Measurements from ENCODE around the gene MAML1. TPM values are rescaled to one million over a fixed set of nuclear protein-coding genes. Genes with fewer than 3 reads are reported as not detected.

The MAML1 gene
- polyA plus RNA-seq, 1 donor from 2014 or later, result 6.8 TPM

DNA sequence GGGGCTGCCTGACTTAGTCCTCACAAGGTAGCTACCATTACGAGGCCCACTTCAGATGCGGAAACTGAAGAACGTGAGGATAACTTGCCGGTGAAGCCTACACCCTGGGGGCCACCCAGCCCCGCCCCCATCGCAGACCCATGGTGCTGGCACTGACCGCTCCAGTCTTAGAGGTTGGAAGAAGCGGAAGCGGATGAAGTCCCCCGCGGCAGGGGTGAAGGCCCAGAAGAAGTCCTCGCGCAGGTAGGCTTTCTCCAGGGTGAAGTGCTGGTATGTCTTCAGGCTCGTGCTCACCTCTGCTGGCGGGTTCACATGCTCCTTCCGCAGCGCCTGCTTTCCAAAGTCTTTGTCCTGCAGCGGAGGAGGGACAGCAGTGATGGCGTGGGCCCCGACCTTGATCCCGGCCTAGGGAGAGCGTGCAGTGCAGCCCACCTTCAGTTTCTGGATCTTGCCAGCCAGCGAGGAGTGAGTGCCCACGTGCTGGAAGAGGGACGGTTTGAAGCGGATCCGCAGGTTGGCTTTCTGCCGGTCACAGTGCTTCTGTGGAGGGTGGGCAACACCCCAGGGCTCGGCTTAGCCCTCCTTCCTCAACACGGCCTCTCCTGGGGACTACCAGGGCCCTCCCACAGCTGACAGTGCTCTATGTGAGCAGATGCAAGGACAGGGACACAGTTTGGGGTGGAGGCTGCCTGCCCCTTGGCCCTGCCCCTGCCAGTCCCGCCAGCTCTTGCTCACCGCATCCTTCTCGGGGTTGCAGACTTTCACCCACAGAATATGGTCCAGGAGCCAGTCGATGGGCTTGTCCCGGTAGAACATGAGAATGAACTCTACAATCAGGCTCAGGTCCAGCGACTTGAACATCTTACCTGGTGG lies 66.4 kb downstream of the MAML1 start:
- H3K36me3 ChIP-seq (ENCODE audit: insufficient read depth, low read length), result no peaks in the 10 kb centered on the region

GRCh38 chr5:179799644-179799973 lies 67.0 kb downstream of the MAML1 start:
- no peak overlapping the region for H3K4me3 ChIP-seq (ENCODE audit: low read length)
- H2AFZ ChIP-seq (ENCODE audit: low read depth, low read length), result no peak overlapping the region
- no peaks in the 10 kb centered on the region for H4K20me1 ChIP-seq (ENCODE audit: insufficient read depth)
- no peaks in the 10 kb centered on the region for H3K79me2 ChIP-seq (replicated peaks; ENCODE audit: insufficient read depth, low read length)
- H3K4me2 ChIP-seq (ENCODE audit: low read length), result no peak overlapping the region
- no peaks in the 10 kb centered on the region for H3K36me3 ChIP-seq (ENCODE audit: insufficient read depth, low read length)
- H3K9me2 ChIP-seq (ENCODE audit: insufficient read depth, low read length), result no peaks in the 10 kb centered on the region
- TF ChIP-seq TAF1 (IDR thresholded peaks at IDR 0.05; ENCODE audit: low read depth) (no peak), EP300 (conservative IDR thresholded peaks at IDR 0.05; ENCODE audit: poor library complexity, severe bottlenecking) (no peak), REST (IDR thresholded peaks at IDR 0.05; ENCODE audit: borderline replicate concordance) (no peak), MXI1 (conservative IDR thresholded peaks at IDR 0.05; ENCODE audit: poor library complexity, severe bottlenecking) (no peak), RAD21 (conservative IDR thresholded peaks at IDR 0.05) (no peak), POLR2AphosphoS5 (IDR thresholded peaks at IDR 0.05) (no peak), EZH2 (IDR thresholded peaks at IDR 0.05; ENCODE audit: borderline replicate concordance, insufficient read depth, low read length, poor library complexity, severe bottlenecking) (no peak), SMC3 (conservative IDR thresholded peaks at IDR 0.05; ENCODE audit: poor library complexity) (no peak)
- TF ChIP-seq, protein P1, sequence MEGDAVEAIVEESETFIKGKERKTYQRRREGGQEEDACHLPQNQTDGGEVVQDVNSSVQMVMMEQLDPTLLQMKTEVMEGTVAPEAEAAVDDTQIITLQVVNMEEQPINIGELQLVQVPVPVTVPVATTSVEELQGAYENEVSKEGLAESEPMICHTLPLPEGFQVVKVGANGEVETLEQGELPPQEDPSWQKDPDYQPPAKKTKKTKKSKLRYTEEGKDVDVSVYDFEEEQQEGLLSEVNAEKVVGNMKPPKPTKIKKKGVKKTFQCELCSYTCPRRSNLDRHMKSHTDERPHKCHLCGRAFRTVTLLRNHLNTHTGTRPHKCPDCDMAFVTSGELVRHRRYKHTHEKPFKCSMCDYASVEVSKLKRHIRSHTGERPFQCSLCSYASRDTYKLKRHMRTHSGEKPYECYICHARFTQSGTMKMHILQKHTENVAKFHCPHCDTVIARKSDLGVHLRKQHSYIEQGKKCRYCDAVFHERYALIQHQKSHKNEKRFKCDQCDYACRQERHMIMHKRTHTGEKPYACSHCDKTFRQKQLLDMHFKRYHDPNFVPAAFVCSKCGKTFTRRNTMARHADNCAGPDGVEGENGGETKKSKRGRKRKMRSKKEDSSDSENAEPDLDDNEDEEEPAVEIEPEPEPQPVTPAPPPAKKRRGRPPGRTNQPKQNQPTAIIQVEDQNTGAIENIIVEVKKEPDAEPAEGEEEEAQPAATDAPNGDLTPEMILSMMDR (IDR thresholded peaks at IDR 0.05; ENCODE audit: poor library complexity, severe bottlenecking), result no peak
- no peaks in the 10 kb centered on the region for H3K27me3 ChIP-seq (ENCODE audit: insufficient read depth, low read depth, low read length)
- H3K27ac ChIP-seq (ENCODE audit: low read length), result no peak overlapping the region
- H3K9me3 ChIP-seq (ENCODE audit: low read length), result no peaks in the 10 kb centered on the region
- H3F3A ChIP-seq (ENCODE audit: insufficient read depth, low read length, poor library complexity, severe bottlenecking), result no peaks in the 10 kb centered on the region
- no peak overlapping the region for H3K9ac ChIP-seq (ENCODE audit: low read length)

More for the DNA sequence above, 66.4 kb downstream of the MAML1 start:
- H3F3A ChIP-seq (ENCODE audit: insufficient read depth, low read length, poor library complexity, severe bottlenecking), result no peaks in the 10 kb centered on the region
- H2AFZ ChIP-seq (ENCODE audit: low read depth, low read length), result no peak overlapping the region
- no peaks in the 10 kb centered on the region for H3K79me2 ChIP-seq (replicated peaks; ENCODE audit: insufficient read depth, low read length)
- H3K9ac ChIP-seq (ENCODE audit: low read length), result no peak overlapping the region
- H3K9me3 ChIP-seq (ENCODE audit: low read length), result no peaks in the 10 kb centered on the region
- no peak for TF ChIP-seq RAD21 (conservative IDR thresholded peaks at IDR 0.05)
- no peak for TF ChIP-seq EZH2 (IDR thresholded peaks at IDR 0.05; ENCODE audit: borderline replicate concordance, insufficient read depth, low read length, poor library complexity, severe bottlenecking)
- TF ChIP-seq TAF1 (IDR thresholded peaks at IDR 0.05; ENCODE audit: low read depth), result no peak
- TF ChIP-seq, protein P1 (IDR thresholded peaks at IDR 0.05; ENCODE audit: poor library complexity, severe bottlenecking), result no peak
- no peak for TF ChIP-seq SMC3 (conservative IDR thresholded peaks at IDR 0.05; ENCODE audit: poor library complexity)
- TF ChIP-seq MXI1 (conservative IDR thresholded peaks at IDR 0.05; ENCODE audit: poor library complexity, severe bottlenecking), result no peak
- TF ChIP-seq EP300 (conservative IDR thresholded peaks at IDR 0.05; ENCODE audit: poor library complexity, severe bottlenecking), result no peak
- TF ChIP-seq POLR2AphosphoS5 (IDR thresholded peaks at IDR 0.05), result no peak
- H3K4me2 ChIP-seq (ENCODE audit: low read length), result no peak overlapping the region
- H4K20me1 ChIP-seq (ENCODE audit: insufficient read depth), result no peaks in the 10 kb centered on the region
- H3K27ac ChIP-seq (ENCODE audit: low read length), result no peak overlapping the region
- H3K9me2 ChIP-seq (ENCODE audit: insufficient read depth, low read length), result no peaks in the 10 kb centered on the region
- H3K27me3 ChIP-seq (ENCODE audit: insufficient read depth, low read depth, low read length), result no peaks in the 10 kb centered on the region
- H3K4me3 ChIP-seq (ENCODE audit: low read length), result no peak overlapping the region

Measured in neural cell (in vitro differentiated cells).